Stimulated activated CD8-positive, alpha-beta memory T cell treated with anti-CD3 and anti-CD28 coated beads, Interleukin-4, amount 100 ng/mL, for 48 hours (primary cell): ENCODE results near the gene C11orf65.

Source experiments
- DNase-seq: peaks from one replicate; pipeline ENCODE4 v3.0.0-alpha.2; 2020

Gene C11orf65, protein sequence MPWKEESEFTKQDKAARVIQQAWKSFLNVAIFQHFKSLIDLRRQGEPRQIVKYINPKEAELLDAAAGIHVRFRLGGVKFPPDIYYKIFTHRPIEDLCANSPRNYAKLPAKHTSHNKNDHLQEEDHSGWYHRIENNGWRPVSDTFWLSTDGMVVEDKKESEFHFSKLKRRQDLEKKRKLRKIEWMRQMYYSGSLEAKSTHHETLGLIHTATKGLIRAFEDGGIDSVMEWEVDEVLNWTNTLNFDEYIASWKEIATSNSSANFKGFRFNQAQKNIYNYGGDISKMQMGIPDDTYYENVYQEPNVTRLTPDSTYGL

GRCh38 chr11:108467091-108467823, at the start of gene C11orf65:
Gene C11orf65 (minus strand): TSS chr11:108467529. CDS start chr11:108461559, 5,970 bp downstream.
- DNase-seq, result peak; percentile 97

GRCh38 chr11:108516125-108516524, 48.8 kb upstream of the C11orf65 start:
- DNase-seq, result no peak

DNA sequence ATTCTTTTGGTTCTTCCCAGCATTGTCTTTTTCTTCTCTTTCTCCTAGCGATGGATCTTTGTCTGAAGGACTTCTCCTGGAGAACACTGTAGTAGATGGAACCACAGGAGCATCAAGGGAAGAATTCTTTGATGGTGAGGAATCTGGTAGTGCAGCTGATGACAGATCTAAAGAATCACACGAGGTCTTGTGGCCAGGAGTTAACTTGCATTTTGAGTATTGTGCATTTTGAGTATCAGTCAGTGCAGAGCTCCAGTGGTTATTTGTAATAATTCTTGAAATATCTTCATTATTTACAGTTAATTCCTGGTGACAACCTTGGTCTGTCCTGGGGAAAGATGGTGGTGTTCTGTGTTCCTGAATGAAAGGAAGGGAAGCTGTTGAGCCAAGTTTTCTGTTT, 45.4 kb upstream of the C11orf65 start:
- no peak for DNase-seq

GRCh38 chr11:108511851-108512474, 44.6 kb upstream of the C11orf65 start:
- DNase-seq, result no peak

DNA sequence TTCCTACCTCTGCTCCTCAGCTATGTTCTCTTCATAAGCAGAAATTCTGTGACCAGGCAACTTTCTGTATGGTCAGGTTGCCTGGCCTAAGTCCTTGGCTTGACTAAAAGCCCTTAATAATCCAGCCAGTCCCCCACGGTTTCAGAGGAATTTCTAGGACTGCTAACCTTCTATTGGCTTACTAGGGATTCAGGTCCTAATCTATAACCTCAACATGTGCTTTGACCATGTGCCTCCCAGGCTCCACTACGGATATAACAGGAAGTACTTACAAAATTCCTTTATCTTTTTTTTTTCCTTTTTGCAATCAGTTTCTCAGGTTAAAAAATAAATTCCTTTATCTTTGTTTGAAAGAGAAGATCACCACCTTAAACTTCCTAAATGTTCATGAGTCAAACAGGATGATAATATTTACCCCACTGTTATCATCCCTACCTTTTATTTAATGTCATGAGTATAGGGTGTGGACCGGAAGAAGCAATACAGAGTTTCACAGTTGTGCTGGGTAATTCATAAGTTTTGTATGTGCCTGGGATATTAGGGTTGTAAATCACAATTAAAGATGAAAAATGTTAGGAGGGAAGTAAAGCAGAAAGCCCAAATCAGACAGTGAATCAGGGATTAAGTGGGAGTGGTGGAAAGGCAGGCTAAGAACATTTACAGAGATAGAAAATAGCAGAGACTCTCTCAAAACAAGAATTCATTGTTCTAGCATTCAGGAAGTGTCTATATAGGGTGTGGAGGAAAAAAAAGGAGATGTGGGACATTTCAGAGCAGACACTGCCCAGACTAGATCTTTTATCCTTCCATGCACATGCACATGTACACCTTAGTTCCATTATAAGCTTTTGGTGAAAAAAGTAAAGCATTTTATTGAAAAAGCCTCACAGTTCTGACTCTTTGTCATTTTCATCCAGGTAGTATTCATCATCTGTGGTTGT, 41.6 kb upstream of the C11orf65 start:
- DNase-seq, result no peak

GRCh38 chr11:108501396-108501795, 34.1 kb upstream of the C11orf65 start:
- no peak for DNase-seq

DNA sequence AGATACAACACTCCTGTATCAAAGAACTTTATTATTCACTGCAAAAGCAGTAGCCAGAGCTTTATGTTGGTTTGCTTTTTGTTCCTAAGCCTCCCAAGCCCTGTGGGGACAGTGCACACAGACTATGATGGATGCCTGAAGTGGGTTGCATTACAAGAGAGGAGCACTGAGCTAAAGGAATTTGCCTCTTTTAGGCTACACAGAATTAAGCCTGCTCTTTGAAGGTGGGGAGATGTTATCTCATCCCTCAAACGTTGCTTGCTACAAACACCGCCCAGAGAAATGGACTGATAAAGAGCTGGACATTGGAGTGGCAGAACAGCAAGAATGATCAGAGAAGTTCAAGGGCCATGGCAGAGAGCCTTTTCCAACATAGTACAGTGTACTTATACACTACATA, 33.4 kb upstream of the C11orf65 start:
- no peak for DNase-seq

- no peak for DNase-seq
Observed at GRCh38 chr11:108500169-108500568, 32.8 kb upstream of the C11orf65 start.

GRCh38 chr11:108498816-108499408, 31.6 kb upstream of the C11orf65 start:
- no peak for DNase-seq

DNA sequence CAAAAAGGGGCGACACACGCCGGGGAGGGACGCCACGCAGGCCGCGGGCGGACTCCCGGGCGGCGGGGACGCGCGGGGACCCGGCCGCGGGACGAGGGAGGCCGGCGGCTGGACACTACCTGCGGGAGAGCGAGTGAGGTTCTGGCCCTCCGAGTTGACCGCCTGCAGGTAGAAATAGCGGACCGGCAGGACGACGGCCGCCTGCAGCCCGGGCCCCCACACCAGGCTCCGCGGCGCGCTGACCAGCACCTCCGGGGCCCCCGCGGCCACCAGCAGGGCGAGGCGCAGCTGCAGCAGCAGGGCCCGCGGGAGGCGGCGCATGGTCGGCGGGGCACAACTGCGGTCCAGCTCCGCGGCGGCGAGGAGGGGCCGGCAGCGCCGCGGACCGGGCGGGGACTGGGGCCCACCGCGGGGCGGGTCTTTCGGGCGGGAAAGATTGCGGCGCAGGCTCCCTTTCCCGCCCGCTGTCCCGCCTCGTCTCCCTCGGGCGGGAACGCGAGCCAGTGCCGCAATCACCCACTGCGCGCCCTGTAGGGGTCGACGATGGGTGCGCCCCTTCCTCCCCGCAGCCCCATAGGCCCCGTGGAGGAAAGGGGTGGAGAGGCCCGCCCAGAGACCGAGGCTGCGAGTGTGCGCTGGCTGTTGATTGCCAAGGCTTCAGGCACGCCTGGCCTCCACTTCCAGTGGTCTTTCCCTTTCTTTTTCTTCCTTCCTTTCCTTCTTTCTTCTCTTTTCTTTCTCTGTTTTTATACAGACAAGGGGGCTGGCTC, 30.9 kb upstream of the C11orf65 start, which contains the start of gene POGLUT3:
Gene POGLUT3 (minus strand): TSS at position 339 of the 770 bp plus-strand sequence. CDS start 18 bp downstream, at position 321.
- DNase-seq, result peak; percentile 58

- DNase-seq, result peak; percentile 78
Observed at GRCh38 chr11:108497317-108498045, 30.2 kb upstream of the C11orf65 start.

DNA sequence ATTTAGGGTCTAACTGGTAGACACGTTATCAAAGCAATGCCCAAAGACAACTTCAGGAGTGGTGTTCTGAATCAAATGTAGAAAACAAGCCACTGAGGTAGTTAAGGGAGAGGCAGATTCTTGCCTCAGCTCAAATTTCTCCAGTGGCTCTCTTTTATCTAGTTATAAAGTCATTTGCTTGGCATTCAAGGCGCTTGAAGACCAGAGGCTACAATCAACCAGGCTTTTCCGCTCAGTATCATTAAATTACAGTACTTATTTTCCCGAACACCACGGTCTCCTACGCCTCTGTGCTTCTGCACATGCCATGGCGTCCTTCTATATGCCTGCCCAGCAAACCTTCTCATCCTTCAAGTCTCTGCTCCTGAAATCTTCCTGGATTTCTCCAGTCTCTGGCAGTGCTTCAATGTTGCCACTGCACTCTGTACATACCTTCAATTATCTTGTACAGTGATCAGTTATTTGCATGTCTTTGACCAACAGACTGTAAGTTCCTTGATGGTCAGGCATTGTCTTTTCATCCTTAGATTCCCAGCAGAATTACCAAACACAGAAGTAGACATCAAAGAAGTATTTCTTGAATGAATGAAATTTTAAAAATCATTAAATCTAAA, 29.4 kb upstream of the C11orf65 start:
- DNase-seq, result no peak

DNA sequence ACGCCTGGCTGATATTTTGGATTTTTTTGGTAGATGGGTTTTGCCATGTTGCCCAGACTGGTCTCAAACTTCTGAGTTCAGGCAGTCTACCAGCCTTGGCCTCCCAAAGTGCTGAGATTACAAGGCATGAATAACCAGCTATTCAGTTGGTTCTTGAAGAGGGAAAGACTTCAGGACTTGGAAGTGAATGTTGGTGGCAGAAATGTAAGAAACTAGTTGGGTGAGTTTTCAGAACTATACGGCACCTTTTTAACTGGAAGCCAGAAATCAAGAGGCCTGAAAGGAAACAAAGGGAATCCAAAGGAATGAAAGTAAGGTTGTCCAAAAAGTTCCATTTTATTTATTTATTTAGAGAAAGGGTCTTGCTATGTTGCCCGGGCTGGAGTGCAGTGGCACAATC, 28.0 kb upstream of the C11orf65 start:
- no peak for DNase-seq

DNA sequence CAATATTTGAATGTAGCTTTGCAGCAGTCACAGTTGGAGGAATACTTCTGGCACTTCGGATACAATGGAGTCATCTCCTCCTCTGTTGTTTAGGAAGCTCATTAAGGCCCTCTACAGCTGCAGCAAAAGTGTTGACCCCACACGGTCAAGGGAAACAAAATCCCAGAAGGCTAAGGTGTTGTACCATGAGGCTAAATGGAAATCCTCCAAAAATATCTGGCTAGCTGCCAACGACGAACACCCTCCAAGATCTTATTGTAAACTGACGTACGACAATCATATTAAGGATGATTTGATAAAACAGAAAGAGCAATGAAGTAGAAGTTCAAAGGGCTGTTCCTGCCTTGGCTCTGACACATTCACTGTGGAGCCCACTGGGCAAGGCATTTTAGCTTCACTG, 26.9 kb upstream of the C11orf65 start:
- no peak for DNase-seq

- no peak for DNase-seq
Observed at GRCh38 chr11:108491936-108492335, 24.6 kb upstream of the C11orf65 start.

DNA sequence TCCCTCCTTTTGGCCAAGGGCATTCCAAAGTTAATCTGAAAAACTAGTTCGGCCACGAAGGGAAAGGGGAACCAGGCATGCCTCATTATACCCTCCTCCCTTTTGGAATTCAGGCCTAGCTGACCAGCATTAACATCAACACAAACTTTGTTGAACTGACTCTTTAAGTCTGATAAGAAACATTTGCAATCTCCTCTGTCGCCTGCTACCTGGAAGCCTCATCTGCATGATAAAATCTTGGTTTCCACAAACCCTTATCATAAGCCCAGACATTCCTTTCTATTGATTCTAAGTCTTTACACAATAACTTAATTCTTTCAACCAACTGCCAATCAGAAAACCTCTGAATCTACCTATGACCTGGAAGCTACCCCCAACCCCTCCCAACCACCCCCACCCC, 19.5 kb upstream of the C11orf65 start:
- DNase-seq, result no peak

GRCh38 chr11:108486331-108486730, 19.0 kb upstream of the C11orf65 start:
- no peak for DNase-seq

DNA sequence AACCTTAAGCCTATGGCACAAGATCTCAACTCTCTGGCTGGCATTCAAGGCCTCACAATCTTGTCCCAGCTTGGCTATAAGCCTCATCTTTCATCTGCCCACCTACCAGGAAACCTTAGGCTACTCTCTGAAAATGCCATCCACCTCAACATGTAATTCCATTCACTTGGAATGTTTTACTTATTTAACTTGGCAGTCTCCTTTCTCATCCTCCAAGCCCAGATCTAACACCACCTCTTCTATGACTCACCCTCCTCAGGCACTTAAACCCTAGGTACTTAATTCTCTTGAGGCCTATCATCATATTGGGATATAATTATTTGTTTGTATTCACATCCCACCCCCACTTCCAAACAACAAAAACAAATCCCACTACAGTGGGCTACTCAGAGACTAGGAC, 15.8 kb upstream of the C11orf65 start:
- DNase-seq, result no peak

DNA sequence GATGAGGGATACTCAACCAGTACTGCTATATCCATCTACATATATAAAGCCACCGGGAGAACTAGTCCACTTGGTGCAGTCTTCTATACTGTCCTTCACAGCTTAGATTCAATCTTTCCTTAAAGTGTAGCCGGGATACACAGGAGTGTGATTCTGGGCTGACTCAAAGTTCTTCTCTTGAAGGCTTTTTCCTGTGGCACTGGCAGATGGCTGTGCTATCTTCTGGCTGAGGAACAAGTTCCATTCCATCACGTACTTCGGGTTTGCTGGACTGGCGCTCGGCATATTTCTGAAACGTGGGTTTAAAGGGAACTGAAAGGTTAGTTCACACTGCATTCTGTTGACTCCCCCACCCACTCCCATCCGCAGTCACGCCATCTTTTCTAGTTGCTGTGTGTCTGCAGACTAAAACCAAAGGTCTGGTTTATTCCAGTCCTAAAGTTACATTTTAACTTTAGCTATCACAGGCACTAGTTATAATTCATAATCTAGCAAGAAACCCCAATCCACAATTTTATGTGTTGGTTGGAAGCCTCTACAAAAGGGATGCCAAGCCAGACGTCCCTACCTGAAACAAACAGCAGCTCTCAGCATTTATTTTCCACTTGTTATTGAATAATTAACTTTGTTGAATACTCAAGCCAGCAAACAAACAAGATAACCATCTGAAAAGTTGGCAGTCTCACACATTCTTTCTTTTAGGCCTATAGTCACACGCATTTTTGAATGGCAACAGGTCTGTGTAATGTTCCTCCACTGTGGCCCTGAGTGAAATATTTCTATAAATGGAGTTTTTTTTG, 7.5 kb upstream of the C11orf65 start:
- no peak for DNase-seq
